Nephron (organoid): ENCODE data around the gene MS4A4E.

Source experiments
- H3K27ac Mint-ChIP-seq, 3 experiments: 2 replicates each; pipeline ENCODE4 v1.8.0; 2020; ENCODE audit warnings: mixed read lengths in 3 of 3, mild to moderate bottlenecking in 2 of 3, moderate library complexity in 1 of 3
- H3K27me3 Mint-ChIP-seq: 2 replicates; pipeline ENCODE4 v1.8.0; 2021; ENCODE audit warnings: low read depth, mild to moderate bottlenecking, moderate library complexity, mixed read lengths
- H3K36me3 Mint-ChIP-seq: 2 replicates; pipeline ENCODE4 v1.8.0; 2020; ENCODE audit warnings: low read depth, mixed read lengths
- H3K4me1 Mint-ChIP-seq: 2 replicates; pipeline ENCODE4 v1.8.0; 2020; ENCODE audit warnings: mixed read lengths
- H3K4me3 Mint-ChIP-seq, 3 experiments: 2 replicates each; pipeline ENCODE4 v1.8.0; 2020; ENCODE audit warnings: mild to moderate bottlenecking in 3 of 3, mixed read lengths in 3 of 3, moderate library complexity in 2 of 3
- H3K9me3 Mint-ChIP-seq: 2 replicates; pipeline ENCODE4 v1.8.0; 2020; ENCODE audit warnings: mixed read lengths
- CTCF ChIP-seq, 3 experiments: fragments of 200-600 bp; sonication (generic); IDR thresholded peaks; one replicate each; pipeline ENCODE4 v1.5.0; 2021; ENCODE audit warnings: antibody characterized with exemption in 3 of 3; ENCODE audit not compliant: unreplicated experiment in 3 of 3

MS4A4E gene

DNA sequence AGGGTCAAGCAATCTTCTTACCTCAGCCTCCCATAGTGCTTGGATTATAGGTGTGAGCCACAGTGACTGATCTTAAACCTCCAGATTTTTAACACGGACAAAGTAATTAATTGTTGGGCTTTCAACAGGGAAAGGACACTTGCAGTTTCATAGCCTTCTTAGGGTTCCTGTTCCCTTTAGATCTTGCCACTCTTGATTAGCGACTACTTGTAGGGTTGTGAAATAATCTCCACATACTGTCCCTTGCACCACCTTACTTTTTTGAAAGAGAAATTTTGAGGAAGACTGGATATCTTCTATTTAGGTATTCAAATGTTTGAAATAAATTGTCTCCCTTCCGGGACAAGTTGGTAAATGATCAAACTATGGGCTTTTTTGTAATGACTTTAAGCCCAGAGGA is 7.6 kb downstream of the MS4A4E start:
- Mint-ChIP-seq H3K36me3 (no peaks in the 10 kb centered on the region), H3K27me3 (peaks cover 8% of the 10 kb centered on the region), H3K9me3 (no peaks in the 10 kb centered on the region), H3K27ac (no peak overlapping the region), H3K4me3 (no peak overlapping the region), H3K4me1 (no peaks in the 10 kb centered on the region)
- no peak for TF ChIP-seq CTCF (IDR thresholded peaks at IDR 0.05; ENCODE audit: unreplicated experiment in 3 of 3)

DNA sequence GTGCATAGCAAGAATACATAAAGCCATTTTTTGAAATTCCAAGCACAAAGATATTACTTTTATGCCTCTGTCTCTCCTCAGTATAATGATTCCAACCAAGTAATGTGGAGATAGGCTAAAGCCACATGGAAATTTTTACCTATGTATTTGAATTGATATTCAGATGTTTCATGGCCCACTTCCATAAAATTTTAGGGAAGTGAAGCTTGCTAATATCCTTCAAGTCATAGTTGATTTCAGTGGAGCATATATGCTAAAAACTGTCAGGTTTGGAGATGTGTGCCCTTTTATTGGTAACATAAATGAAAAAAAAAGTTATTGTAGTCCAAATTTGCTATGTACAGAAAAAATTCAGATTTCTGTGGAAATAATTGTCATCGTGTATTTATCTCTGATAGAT is 12.3 kb downstream of the MS4A4E start:
- Mint-ChIP-seq H3K27ac (no peak overlapping the region), H3K4me1 (no peaks in the 10 kb centered on the region), H3K27me3 (peaks cover 4% of the 10 kb centered on the region), H3K9me3 (no peaks in the 10 kb centered on the region), H3K4me3 (no peak overlapping the region), H3K36me3 (no peaks in the 10 kb centered on the region)
- TF ChIP-seq CTCF (IDR thresholded peaks at IDR 0.05; ENCODE audit: unreplicated experiment in 3 of 3) = no peak

DNA sequence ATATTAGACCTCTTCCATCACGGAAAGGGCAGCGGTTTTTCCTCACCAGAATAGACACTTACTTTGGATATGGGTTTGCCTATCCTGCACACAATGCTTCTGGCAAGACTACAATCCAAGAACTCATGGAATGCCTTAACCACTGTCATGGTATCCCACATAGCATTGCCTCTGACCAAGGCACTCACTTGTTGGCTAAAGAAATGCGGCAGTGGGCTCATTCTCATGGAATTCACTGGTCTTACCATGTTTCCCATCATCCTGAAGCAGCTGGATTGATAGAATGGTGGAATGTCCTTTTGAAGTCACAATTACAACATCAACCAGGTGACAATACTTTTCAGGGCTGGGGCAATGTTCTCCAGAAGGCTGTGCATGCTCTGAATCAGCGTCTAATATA is 20.8 kb downstream of the MS4A4E start:
- H3K27ac Mint-ChIP-seq = no peak overlapping the region
- H3K9me3 Mint-ChIP-seq = no peaks in the 10 kb centered on the region
- no peaks in the 10 kb centered on the region for H3K4me1 Mint-ChIP-seq
- peaks cover 4% of the 10 kb centered on the region for H3K27me3 Mint-ChIP-seq
- TF ChIP-seq CTCF (IDR thresholded peaks at IDR 0.05; ENCODE audit: unreplicated experiment in 3 of 3) = no peak
- H3K36me3 Mint-ChIP-seq = no peaks in the 10 kb centered on the region
- no peak overlapping the region for H3K4me3 Mint-ChIP-seq

- TF ChIP-seq CTCF (IDR thresholded peaks at IDR 0.05; ENCODE audit: unreplicated experiment in 3 of 3) = no peak
- Mint-ChIP-seq H3K9me3 (no peaks in the 10 kb centered on the region), H3K4me1 (no peaks in the 10 kb centered on the region), H3K27ac (no peak overlapping the region), H3K4me3 (no peak overlapping the region), H3K36me3 (no peaks in the 10 kb centered on the region), H3K27me3 (peaks cover 4% of the 10 kb centered on the region)
Observed at GRCh38 chr11:60221692-60222091, 21.2 kb downstream of the MS4A4E start.

- TF ChIP-seq CTCF (IDR thresholded peaks at IDR 0.05; ENCODE audit: unreplicated experiment in 3 of 3) = no peak
- H3K27ac Mint-ChIP-seq = no peak overlapping the region
- H3K36me3 Mint-ChIP-seq = no peaks in the 10 kb centered on the region
- no peaks in the 10 kb centered on the region for H3K4me1 Mint-ChIP-seq
- H3K9me3 Mint-ChIP-seq = no peaks in the 10 kb centered on the region
- H3K4me3 Mint-ChIP-seq = no peak overlapping the region
- H3K27me3 Mint-ChIP-seq = peaks cover 4% of the 10 kb centered on the region
Observed at GRCh38 chr11:60221181-60221580, 21.8 kb downstream of the MS4A4E start.

GRCh38 chr11:60214386-60214785 is 28.6 kb downstream of the MS4A4E start:
- no peak overlapping the region for H3K4me3 Mint-ChIP-seq
- H3K36me3 Mint-ChIP-seq = no peaks in the 10 kb centered on the region
- no peak overlapping the region for H3K27ac Mint-ChIP-seq
- no peaks in the 10 kb centered on the region for H3K27me3 Mint-ChIP-seq
- H3K9me3 Mint-ChIP-seq = no peaks in the 10 kb centered on the region
- no peak for TF ChIP-seq CTCF (IDR thresholded peaks at IDR 0.05; ENCODE audit: unreplicated experiment in 3 of 3)
- no peaks in the 10 kb centered on the region for H3K4me1 Mint-ChIP-seq
